Epithelial cell of esophagus (primary cell): ENCODE measurements around the gene EFNA5.

ENCODE experiments used
- DNase-seq: peaks from one replicate; pipeline ENCODE4 v3.0.0; 2010; ENCODE audit warnings: low read depth
- H3K4me3 ChIP-seq: 2 replicates; pipeline ENCODE4 v1.5.1; 2011; ENCODE audit warnings: mild to moderate bottlenecking, low read length, control low read depth
- TF ChIP-seq, protein P1 (sequence below): IDR thresholded peaks from 2 replicates; pipeline ENCODE4 v1.5.1; 2011; ENCODE audit warnings: low read depth, mild to moderate bottlenecking, low read length, control low read depth, inconsistent platforms; ENCODE audit not compliant: insufficient read depth; ENCODE audit errors: missing control alignments

Gene EFNA5

DNA sequence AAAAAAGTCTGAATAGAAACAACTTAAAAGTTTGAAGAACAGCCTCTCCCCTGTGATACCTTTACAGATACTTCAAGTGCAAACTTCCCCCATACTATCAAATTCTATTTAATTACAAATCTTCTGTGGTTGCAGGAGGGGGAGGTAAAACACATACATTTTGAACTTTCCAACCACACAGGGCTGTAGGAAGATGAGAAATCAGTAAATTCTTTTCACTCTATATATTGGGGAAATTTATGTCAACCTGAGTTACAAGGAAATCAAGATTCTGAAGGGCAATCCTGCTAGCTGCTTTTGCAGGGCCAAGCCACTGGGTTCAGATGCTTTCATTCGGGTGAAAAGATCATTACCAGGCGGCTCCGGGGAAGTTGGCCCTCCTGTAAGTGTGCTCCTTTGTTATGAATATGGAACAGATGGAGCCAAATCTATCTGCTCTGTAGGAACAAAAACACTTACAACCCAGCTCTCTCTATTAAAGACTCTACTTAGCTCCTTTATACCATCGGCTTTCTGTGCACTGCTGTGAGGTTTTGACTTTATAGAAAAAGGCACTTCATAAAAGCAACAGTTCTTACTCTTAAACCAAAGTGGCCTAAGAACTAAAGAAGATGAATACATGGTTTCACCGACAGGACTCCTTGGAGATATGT lies 269.1 kb downstream of the EFNA5 start:
- DNase-seq, result no peak
- H3K4me3 ChIP-seq, result no peak overlapping the region
- TF ChIP-seq, protein P1, sequence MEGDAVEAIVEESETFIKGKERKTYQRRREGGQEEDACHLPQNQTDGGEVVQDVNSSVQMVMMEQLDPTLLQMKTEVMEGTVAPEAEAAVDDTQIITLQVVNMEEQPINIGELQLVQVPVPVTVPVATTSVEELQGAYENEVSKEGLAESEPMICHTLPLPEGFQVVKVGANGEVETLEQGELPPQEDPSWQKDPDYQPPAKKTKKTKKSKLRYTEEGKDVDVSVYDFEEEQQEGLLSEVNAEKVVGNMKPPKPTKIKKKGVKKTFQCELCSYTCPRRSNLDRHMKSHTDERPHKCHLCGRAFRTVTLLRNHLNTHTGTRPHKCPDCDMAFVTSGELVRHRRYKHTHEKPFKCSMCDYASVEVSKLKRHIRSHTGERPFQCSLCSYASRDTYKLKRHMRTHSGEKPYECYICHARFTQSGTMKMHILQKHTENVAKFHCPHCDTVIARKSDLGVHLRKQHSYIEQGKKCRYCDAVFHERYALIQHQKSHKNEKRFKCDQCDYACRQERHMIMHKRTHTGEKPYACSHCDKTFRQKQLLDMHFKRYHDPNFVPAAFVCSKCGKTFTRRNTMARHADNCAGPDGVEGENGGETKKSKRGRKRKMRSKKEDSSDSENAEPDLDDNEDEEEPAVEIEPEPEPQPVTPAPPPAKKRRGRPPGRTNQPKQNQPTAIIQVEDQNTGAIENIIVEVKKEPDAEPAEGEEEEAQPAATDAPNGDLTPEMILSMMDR, result no peak

DNA sequence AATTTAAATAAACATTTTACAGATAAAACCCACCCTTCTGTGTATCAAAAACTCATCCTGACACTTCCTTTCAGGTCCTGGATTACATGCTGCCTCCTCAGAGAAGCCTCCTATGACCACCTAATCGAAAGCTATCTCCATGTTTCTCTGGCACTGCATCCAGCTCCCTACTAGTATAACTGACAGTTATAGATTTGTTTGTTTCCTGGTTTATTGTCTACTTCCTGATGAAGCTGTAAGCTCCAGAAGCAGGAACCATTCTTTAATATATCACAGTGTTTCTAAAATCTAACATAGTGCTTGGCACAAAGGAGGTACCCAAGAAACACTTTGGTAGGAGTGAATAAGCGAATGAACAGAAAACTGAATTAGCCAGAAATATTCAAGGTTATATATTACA lies 270.4 kb downstream of the EFNA5 start:
- TF ChIP-seq, protein P1, result no peak
- H3K4me3 ChIP-seq, result no peak overlapping the region
- no peak for DNase-seq

DNA sequence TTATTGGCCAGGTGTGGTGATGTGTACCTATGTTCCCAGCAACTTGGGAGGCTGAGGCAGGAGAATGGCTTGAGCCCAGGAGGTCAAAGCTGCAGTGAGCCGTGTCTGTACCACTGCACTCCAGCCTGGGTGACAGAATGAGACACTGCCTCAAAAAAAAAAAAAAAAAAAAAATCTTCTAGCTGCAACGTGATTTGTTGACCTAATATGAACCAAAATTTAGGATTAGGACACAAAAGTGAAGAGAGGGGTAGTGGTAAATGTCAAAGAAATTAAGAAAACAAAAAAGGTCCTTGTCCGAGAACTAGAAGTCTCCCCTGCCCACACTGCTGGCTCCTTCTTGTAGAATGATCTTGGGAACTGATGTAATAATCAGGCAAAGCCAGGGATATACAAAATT lies 272.0 kb downstream of the EFNA5 start:
- H3K4me3 ChIP-seq, result no peak overlapping the region
- no peak for DNase-seq
- TF ChIP-seq, protein P1, result no peak

DNA sequence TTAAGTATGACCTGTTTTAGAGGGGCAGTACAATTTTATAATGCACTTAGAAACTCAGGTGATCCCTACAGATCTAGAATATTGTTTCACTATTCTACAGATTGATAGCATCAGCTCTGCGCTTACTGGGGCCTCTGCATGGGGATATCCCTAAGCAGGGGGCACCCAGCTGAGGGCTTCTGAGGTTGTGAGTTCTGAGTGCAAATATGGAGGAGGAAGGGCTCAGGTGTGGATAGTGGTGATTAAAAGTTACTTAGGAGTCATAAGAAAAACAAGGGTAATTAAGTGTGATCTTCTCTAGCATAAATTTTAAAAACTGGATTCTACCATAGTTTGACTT lies 274.4 kb downstream of the EFNA5 start:
- no peak overlapping the region for H3K4me3 ChIP-seq
- TF ChIP-seq, protein P1, result no peak
- no peak for DNase-seq

DNA sequence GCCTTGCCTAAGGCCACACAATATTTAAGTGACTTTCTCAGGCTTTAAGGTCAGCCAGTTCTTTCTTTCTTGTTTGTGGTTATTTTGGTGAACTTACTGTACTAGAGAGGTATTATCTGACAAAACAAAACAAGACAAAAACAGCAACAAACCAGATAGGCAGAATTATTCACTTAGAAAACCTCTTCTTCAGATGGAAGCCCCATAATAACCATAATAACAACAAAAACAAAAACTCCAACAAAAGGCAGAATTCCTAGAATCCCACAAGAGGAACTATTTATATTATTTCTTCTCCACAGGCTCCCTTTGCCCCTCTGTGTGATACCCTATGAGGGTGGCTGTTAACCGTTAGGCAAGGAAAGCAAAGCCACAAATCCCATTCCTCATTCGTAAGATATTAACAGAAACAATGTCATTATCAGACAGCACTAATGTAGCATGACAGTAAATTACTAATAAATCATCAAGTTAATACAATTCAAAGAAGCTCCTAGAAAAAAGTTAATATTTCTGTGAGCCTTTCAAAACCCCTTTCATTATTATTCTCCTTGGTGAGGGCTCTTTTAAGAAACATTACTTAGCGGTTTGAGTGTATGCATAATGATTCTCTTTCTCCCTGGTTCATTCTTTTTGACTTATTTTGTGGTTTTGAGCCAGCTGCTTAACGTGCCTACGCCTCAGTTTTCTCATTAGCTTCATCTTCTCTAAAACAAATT lies 274.9 kb downstream of the EFNA5 start:
- TF ChIP-seq, protein P1, result no peak
- H3K4me3 ChIP-seq, result no peak overlapping the region
- no peak for DNase-seq

DNA sequence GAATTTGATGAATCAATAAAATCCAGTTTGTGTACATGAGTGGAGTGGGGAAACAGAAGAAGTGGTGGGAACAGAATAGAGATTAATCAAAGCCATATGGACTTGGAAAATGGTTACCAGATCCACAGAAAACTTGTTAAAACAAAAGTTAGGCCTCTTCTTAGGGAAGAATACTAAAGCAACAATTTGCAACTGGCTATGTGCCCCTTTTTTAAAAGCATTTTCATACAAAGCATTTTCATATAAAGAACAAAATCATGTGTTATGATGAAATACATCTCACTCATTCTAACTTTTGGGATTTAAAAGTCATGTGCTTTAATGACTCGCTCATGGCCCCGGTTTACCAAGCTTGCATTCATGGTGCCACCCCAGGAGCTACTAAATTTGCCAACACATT lies 276.9 kb downstream of the EFNA5 start:
- DNase-seq, result no peak
- TF ChIP-seq, protein P1, result no peak
- no peak overlapping the region for H3K4me3 ChIP-seq

DNA sequence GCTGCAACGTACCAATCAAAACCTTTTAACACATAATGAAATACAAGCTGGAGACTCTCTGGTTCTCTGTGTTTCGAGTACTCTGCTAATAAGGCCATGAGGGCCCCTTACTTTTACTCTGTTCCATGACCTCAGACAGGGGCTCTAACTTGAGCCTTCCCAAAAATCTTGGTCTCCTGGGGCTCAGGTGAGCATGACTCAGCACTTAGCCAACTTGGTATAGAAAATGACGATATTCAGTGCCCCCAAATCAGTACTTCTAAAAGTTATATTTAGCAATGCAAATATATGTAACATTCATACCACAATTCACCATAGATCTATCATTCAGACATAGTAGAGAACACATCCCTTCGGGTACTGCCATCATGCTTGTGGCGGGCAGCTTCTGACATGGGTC lies 278.9 kb downstream of the EFNA5 start:
- TF ChIP-seq, protein P1, result no peak
- DNase-seq, result no peak
- H3K4me3 ChIP-seq, result no peak overlapping the region
